Activated T-cell treated with anti-CD3 and anti-CD28 coated beads, Interleukin-2, amount 50 U/mL, for 24 hours (primary cell): Measurements from ENCODE around the gene PIGV.
"Not testable (repeated sequence)": the region's sequence is repeated elsewhere in the genome, so short reads cannot be mapped to it uniquely, and the experiment has no call there.

Experiments
- DNase-seq: peaks from one replicate; pipeline ENCODE4 v3.0.0-alpha.2; 2020
- H3K27ac Mint-ChIP-seq: 2 replicates; pipeline ENCODE4 v1.8.0; 2020; ENCODE audit warnings: mild to moderate bottlenecking, mixed read lengths
- H3K27me3 Mint-ChIP-seq: 2 replicates; pipeline ENCODE4 v1.8.0; 2020; ENCODE audit warnings: mixed read lengths
- H3K36me3 Mint-ChIP-seq: 2 replicates; pipeline ENCODE4 v1.8.0; 2020; ENCODE audit warnings: low read depth, mixed read lengths
- H3K4me1 Mint-ChIP-seq: 2 replicates; pipeline ENCODE4 v1.8.0; 2020; ENCODE audit warnings: low read depth, mixed read lengths
- H3K4me3 Mint-ChIP-seq: 2 replicates; pipeline ENCODE4 v1.8.0; 2020; ENCODE audit warnings: mild to moderate bottlenecking, moderate library complexity, mixed read lengths
- H3K9me3 Mint-ChIP-seq: 2 replicates; pipeline ENCODE4 v1.8.0; 2020; ENCODE audit warnings: mixed read lengths

PIGV gene

GRCh38 chr1:26794391-26794790, 6.6 kb downstream of the PIGV start:
- Mint-ChIP-seq H3K36me3 (peaks cover 74% of the 10 kb centered on the region), H3K4me3 (no peak overlapping the region), H3K27me3 (no peaks in the 10 kb centered on the region), H3K27ac (peak overlapping the region; percentile 2), H3K4me1 (peaks cover 52% of the 10 kb centered on the region), H3K9me3 (no peaks in the 10 kb centered on the region)
- DNase-seq = no peak

- no peaks in the 10 kb centered on the region for H3K27me3 Mint-ChIP-seq
- peak overlapping the region; percentile 50 for H3K27ac Mint-ChIP-seq
- no peak overlapping the region for H3K4me3 Mint-ChIP-seq
- H3K4me1 Mint-ChIP-seq = peaks cover 52% of the 10 kb centered on the region
- no peaks in the 10 kb centered on the region for H3K9me3 Mint-ChIP-seq
- DNase-seq = no peak
- peaks cover 61% of the 10 kb centered on the region for H3K36me3 Mint-ChIP-seq
Measured at GRCh38 chr1:26797627-26798026, 9.9 kb downstream of the PIGV start.

- Mint-ChIP-seq H3K27me3 (no peaks in the 10 kb centered on the region), H3K27ac (peak overlapping the region; percentile 94), H3K36me3 (peaks cover 42% of the 10 kb centered on the region), H3K4me1 (peaks cover 44% of the 10 kb centered on the region), H3K4me3 (peak overlapping the region; percentile 61), H3K9me3 (no peaks in the 10 kb centered on the region)
- DNase-seq = peak; percentile 52
Measured at GRCh38 chr1:26799479-26800142, 11.9 kb downstream of the PIGV start.

GRCh38 chr1:26803932-26804331, 16.2 kb downstream of the PIGV start:
- H3K27me3 Mint-ChIP-seq, H3K4me3 Mint-ChIP-seq, DNase-seq, H3K36me3 Mint-ChIP-seq, H3K9me3 Mint-ChIP-seq, H3K27ac Mint-ChIP-seq: not testable (repeated sequence)
- H3K4me1 Mint-ChIP-seq = peaks cover 37% of the 10 kb centered on the region

- peak; percentile 73 for DNase-seq
- H3K4me3 Mint-ChIP-seq, H3K27me3 Mint-ChIP-seq, H3K36me3 Mint-ChIP-seq, H3K9me3 Mint-ChIP-seq: not testable (repeated sequence)
- Mint-ChIP-seq H3K27ac (peak overlapping the region; percentile 68), H3K4me1 (peaks cover 32% of the 10 kb centered on the region)
Measured at GRCh38 chr1:26810105-26810504, 22.4 kb downstream of the PIGV start.

- H3K4me3 Mint-ChIP-seq = no peak overlapping the region
- peaks cover 28% of the 10 kb centered on the region for H3K4me1 Mint-ChIP-seq
- no peaks in the 10 kb centered on the region for H3K36me3 Mint-ChIP-seq
- DNase-seq = no peak
- H3K9me3 Mint-ChIP-seq = no peaks in the 10 kb centered on the region
- no peak overlapping the region for H3K27ac Mint-ChIP-seq
- H3K27me3 Mint-ChIP-seq = no peaks in the 10 kb centered on the region
Measured at GRCh38 chr1:26811057-26811456, 23.3 kb downstream of the PIGV start.

- Mint-ChIP-seq H3K4me1 (peaks cover 28% of the 10 kb centered on the region), H3K4me3 (no peak overlapping the region), H3K27me3 (no peaks in the 10 kb centered on the region), H3K36me3 (no peaks in the 10 kb centered on the region), H3K27ac (peak overlapping the region; percentile 61), H3K9me3 (no peaks in the 10 kb centered on the region)
- DNase-seq = no peak
Measured at GRCh38 chr1:26811708-26812107, 24.0 kb downstream of the PIGV start.

GRCh38 chr1:26814377-26814776, 26.6 kb downstream of the PIGV start:
- H3K27ac Mint-ChIP-seq = no peak overlapping the region
- H3K36me3 Mint-ChIP-seq = no peaks in the 10 kb centered on the region

GRCh38 chr1:26814893-26815292, 27.1 kb downstream of the PIGV start:
- no peaks in the 10 kb centered on the region for H3K9me3 Mint-ChIP-seq
- no peak overlapping the region for H3K27ac Mint-ChIP-seq
- no peaks in the 10 kb centered on the region for H3K36me3 Mint-ChIP-seq
- H3K4me3 Mint-ChIP-seq = no peak overlapping the region
- DNase-seq = no peak
- H3K4me1 Mint-ChIP-seq = peaks cover 26% of the 10 kb centered on the region
- H3K27me3 Mint-ChIP-seq = no peaks in the 10 kb centered on the region

More at GRCh38 chr1:26814377-26814776, 26.6 kb downstream of the PIGV start:
- H3K4me1 Mint-ChIP-seq = peaks cover 28% of the 10 kb centered on the region
- no peak for DNase-seq
- no peak overlapping the region for H3K4me3 Mint-ChIP-seq
- no peaks in the 10 kb centered on the region for H3K27me3 Mint-ChIP-seq
- H3K9me3 Mint-ChIP-seq = no peaks in the 10 kb centered on the region

GRCh38 chr1:26820784-26821269, 33.1 kb downstream of the PIGV start:
- no peak for DNase-seq
- Mint-ChIP-seq H3K4me1 (peaks cover 26% of the 10 kb centered on the region), H3K4me3 (peak overlapping the region; percentile 41), H3K9me3 (no peaks in the 10 kb centered on the region), H3K27me3 (no peaks in the 10 kb centered on the region), H3K27ac (peak overlapping the region; percentile 63), H3K36me3 (no peaks in the 10 kb centered on the region)

- peak overlapping the region; percentile 1 for H3K27ac Mint-ChIP-seq
- H3K4me3 Mint-ChIP-seq = no peak overlapping the region
- no peaks in the 10 kb centered on the region for H3K9me3 Mint-ChIP-seq
- no peak for DNase-seq
- H3K27me3 Mint-ChIP-seq = no peaks in the 10 kb centered on the region
- H3K36me3 Mint-ChIP-seq = peaks cover 13% of the 10 kb centered on the region
- H3K4me1 Mint-ChIP-seq = peaks cover 36% of the 10 kb centered on the region
Measured at GRCh38 chr1:26822737-26823395, 35.1 kb downstream of the PIGV start.

GRCh38 chr1:26824731-26825130, 37.0 kb downstream of the PIGV start:
- Mint-ChIP-seq H3K9me3 (no peaks in the 10 kb centered on the region), H3K4me1 (peaks cover 55% of the 10 kb centered on the region), H3K27me3 (no peaks in the 10 kb centered on the region), H3K4me3 (no peak overlapping the region), H3K36me3 (peaks cover 31% of the 10 kb centered on the region), H3K27ac (peak overlapping the region; percentile 96)
- DNase-seq = no peak

GRCh38 chr1:26826261-26827105, 38.7 kb downstream of the PIGV start, which contains the start of gene ZDHHC18:
TSS of gene ZDHHC18 (plus strand) at chr1:26826688. CDS start at chr1:26826805, 117 bp downstream.
- Mint-ChIP-seq H3K36me3 (peaks cover 48% of the 10 kb centered on the region), H3K27ac (peak within 1 kb of the TSS; percentile 98), H3K4me1 (peaks cover 59% of the 10 kb centered on the region), H3K9me3 (no peaks in the 10 kb centered on the region), H3K4me3 (peak within 1 kb of the TSS; percentile 97), H3K27me3 (no peaks in the 10 kb centered on the region)
- DNase-seq = peak; percentile 87

- Mint-ChIP-seq H3K4me3 (peak overlapping the region; percentile 97), H3K36me3 (peaks cover 54% of the 10 kb centered on the region), H3K9me3 (no peaks in the 10 kb centered on the region), H3K27ac (peak overlapping the region; percentile 98), H3K27me3 (no peaks in the 10 kb centered on the region), H3K4me1 (peaks cover 64% of the 10 kb centered on the region)
- peak; percentile 51 for DNase-seq
Measured at GRCh38 chr1:26827106-26827604, 39.4 kb downstream of the PIGV start.
